NCI-H1092 treated with DMSO at 0.1 percent for 48 hours (cell line): ENCODE measurements around the gene PRPF38B.
"Not testable (repeated sequence)": the region's sequence is repeated elsewhere in the genome, so short reads cannot be mapped to it uniquely, and the experiment has no call there.

Experiments used
- DNase-seq: peaks from one replicate; lab custom pipeline; 2025; lab: John Stamatoyannopoulos, UW

PRPF38B gene

DNA sequence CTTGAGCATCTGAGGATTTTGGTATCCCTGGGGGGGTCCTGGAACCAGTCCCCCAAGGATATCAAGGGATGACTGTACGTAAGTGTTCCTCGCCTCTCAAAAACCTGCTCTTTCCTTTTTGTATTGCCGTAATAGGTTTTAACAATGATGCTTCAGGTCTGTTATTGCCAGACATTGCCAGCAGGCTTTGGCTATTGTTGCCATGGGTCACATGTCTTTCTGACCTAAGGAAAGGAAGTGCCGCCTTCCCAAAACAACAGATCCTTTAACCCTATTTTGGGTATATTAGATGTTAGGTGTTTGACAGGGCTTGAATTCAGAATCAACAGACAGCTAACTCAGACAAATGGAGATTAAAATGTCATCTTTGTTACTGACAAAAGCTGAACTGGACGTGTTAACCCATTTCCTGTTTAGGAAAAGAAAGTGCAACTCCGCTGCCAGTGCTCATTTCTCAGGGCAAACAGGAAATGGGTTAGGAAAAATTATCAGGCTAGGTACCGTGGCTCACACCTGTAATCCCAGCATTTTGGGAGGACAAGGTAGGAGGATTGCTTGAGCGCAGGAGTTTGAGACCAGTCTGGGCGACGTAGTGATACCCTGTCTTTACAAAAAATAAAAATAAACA is 12.4 kb upstream of the PRPF38B start:
- no peak for DNase-seq

GRCh38 chr1:108681701-108682100 is 10.4 kb upstream of the PRPF38B start:
- not testable (repeated sequence) for DNase-seq

DNA sequence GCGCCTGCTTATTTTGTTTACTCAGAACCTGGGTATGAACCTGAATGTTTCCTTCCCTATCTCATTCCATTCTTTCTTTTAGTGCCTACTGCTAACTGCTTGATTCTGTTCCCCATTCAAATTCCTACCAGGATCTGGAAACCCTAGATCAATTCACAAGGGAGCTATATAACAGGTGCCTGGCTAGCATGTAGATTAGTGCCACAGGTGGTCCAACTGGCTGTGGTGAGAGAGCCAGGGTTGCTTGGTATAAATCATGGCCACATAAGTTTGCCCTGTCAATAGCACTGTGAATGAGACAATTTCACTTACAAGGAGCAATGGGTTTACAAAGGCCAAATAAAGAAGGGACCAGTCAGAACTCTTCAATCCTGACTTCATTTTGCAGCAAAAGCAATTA is 6.6 kb upstream of the PRPF38B start:
- no peak for DNase-seq

DNA sequence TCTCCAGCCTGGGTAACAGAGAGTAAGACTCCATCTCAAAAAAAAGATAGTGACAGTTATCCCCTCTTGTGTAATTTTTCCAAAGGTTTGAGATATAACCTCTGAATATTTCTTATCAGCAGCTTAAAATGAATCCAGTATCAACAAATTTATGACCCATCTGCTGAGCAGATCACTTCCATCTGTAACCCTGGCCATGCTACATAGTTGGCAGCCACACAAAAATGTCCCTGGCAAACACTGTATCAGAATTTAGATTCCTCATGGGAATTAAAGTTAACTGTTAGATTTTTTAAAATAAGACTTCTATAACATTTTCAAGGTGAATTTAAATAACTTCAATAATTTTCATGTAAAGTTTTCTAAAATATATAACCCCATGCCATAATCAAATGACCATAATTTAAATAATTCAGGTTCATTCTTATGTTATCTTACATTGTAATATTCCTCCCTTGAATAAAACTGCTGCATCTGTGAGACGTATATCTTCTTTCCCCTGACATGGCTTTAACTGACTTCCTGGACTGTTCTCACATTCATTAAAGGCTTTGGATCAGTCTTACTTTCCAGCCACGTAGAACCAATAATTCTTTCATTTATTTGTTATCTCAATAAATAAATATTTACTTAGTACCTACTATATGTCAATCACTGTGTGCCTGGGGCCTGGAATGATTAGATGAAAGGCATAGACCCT is 5.3 kb upstream of the PRPF38B start:
- no peak for DNase-seq

GRCh38 chr1:108691128-108691941 is 775 bp upstream of the PRPF38B start:
- DNase-seq, result no peak

- peak; percentile 66 for DNase-seq
Observed at GRCh38 chr1:108692724-108693655, 880 bp downstream of the PRPF38B start.

DNA sequence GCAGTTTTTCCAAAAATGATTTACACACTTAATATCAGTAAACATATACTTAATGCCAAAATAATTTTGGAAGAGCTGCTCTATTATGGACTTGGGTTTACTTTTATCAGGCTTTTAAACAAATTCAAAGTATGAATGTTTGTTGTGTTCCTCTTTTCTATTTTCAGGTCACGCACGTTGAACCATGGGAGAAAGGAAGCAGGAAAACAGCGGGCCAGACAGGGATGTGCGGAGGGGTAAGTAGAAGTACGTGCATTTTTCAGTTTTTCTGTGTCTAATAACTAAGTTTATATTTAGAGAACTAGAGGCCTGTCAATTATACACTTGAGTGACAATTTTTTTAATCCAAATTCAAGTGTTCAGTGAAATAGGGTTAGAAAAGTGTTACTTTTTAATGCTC is 3.4 kb downstream of the PRPF38B start:
- no peak for DNase-seq

GRCh38 chr1:108699375-108700332 is 7.5 kb downstream of the PRPF38B start:
- DNase-seq, result no peak

- DNase-seq, result no peak
Observed at GRCh38 chr1:108701176-108701849, 9.2 kb downstream of the PRPF38B start.

GRCh38 chr1:108702109-108702508 is 10.0 kb downstream of the PRPF38B start:
- not testable (repeated sequence) for DNase-seq

DNA sequence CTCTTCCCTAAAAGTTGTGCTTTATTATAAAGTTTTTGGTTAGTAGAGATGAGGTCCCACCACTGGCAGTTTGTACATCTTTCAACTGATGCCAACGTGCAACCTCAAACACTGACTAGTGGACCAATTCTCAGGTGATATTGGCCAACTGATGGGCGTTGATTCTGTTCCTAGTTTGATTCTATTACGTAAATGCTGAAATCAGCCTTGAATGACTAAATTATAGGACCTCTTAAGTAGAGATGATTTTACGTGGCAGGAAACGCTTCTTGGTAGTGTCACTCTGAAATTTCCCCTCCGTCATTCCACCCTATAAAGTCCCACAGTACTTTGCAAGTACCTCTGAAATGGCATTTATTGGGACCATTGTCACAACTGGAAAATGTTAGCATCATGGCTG is 11.8 kb downstream of the PRPF38B start:
- no peak for DNase-seq

- no peak for DNase-seq
Observed at GRCh38 chr1:108704496-108704895, 12.4 kb downstream of the PRPF38B start.

- no peak for DNase-seq
Observed at GRCh38 chr1:108706643-108707042, 14.5 kb downstream of the PRPF38B start.

- no peak for DNase-seq
Observed at GRCh38 chr1:108708691-108709660, 16.9 kb downstream of the PRPF38B start.

- DNase-seq, result no peak
Observed at GRCh38 chr1:108712606-108713150, 20.6 kb downstream of the PRPF38B start, which contains the start of gene FNDC7. FNDC7 (plus strand) TSS chr1:108712908; CDS start chr1:108712934, 26 bp downstream.

GRCh38 chr1:108715932-108716331 is 23.8 kb downstream of the PRPF38B start:
- no peak for DNase-seq

GRCh38 chr1:108716437-108717230 is 24.5 kb downstream of the PRPF38B start:
- no peak for DNase-seq
